ENCODE data around the gene CTNNBL1.
"Not testable (repeated sequence)": the region's sequence is repeated elsewhere in the genome, so short reads cannot be mapped to it uniquely, and the experiment has no call there.

The CTNNBL1 gene

GRCh38 chr20:37679751-37680150 lies 14.1 kb upstream of the CTNNBL1 start:
- DNase-seq, result not testable (repeated sequence)

GRCh38 chr20:37680420-37680819 lies 13.4 kb upstream of the CTNNBL1 start:
- no peak for DNase-seq

GRCh38 chr20:37681384-37682112 lies 12.3 kb upstream of the CTNNBL1 start:
- DNase-seq, result no peak

DNA sequence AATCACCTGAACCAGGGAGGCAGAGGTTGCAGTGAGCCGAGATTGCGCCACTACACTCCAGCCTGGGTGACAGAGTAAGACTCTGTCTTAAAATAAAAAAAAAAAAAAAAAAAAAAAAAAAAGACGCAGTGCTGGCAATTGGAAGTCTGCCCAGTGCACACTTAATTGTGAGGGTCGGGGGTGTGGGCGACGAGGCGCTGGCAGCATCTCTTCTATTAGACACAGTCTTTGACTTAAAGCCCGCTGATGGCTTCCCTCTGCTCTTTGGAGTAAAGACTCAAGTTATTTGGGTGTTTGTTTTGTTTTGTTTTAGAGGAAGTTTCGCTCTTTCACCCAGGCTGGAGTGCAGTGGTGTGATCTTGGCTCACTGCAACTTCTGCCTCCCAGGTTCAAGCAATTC lies 10.7 kb upstream of the CTNNBL1 start:
- not testable (repeated sequence) for DNase-seq

DNA sequence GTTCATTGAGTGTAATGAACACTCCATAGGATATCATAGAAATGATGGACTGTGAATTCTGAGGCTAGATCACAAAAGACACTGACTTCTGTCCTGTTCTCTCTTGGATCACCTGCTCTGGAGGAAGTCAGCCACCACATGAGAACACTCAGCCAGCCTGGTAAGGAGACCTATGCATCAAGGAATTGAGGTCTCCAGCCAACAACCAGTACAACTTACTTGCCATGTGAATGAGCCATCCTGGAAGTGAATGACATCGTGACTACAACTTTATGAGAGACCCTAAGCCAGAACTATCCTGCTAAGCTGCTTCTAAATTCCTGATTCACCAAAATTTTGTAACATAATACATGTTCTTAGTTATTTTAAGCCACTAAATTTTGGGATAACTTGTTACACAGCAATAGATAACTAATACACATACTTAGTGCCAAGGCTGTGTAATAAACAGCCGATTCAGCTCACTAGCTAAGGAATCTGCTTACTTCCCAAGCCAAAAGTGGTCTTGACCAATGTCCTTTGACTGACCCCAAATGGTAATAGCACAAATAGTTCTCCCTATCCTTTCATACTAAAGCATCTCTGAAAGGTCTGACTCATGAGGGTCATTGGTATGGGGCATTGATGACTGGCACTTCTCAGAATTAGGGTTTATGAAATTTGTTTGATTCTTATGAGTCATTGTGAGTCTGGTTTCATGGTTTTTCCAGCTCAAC lies 6.9 kb upstream of the CTNNBL1 start:
- no peak for DNase-seq

DNA sequence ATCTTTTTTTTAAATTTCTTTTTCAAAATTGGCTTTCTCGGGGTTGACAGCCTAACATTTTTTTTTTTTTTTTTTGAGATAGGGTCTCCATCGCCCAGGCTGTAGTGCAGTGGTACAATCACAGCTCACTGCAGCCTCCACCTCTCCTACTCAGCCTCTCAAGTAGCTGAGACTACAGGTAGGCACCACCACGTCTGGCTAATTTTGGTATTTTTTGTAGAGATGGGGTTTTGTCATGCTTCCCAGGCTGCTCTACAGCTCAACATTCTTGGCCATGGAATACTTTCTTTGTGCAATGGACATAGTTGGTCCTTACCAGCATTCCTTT lies 6.4 kb upstream of the CTNNBL1 start:
- DNase-seq, result no peak

DNA sequence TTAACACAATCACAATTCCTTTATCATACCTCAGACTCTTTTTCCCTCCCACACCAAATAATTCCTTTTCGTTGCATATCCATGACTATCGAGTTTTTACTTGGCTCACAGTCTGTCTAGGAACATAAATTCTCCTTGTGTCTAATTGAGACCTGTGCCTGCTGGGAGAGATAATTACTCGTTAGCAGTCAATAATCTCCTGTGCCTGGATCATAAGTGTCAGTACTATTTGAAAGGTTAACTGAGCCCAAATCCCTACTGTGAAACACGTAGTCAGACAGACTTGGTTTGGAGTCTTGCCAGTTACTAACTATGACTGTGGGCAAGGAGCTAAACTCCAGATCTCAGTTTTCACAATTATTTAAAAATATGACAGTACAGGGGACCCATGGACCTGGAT lies 5.7 kb upstream of the CTNNBL1 start:
- DNase-seq, result no peak

DNA sequence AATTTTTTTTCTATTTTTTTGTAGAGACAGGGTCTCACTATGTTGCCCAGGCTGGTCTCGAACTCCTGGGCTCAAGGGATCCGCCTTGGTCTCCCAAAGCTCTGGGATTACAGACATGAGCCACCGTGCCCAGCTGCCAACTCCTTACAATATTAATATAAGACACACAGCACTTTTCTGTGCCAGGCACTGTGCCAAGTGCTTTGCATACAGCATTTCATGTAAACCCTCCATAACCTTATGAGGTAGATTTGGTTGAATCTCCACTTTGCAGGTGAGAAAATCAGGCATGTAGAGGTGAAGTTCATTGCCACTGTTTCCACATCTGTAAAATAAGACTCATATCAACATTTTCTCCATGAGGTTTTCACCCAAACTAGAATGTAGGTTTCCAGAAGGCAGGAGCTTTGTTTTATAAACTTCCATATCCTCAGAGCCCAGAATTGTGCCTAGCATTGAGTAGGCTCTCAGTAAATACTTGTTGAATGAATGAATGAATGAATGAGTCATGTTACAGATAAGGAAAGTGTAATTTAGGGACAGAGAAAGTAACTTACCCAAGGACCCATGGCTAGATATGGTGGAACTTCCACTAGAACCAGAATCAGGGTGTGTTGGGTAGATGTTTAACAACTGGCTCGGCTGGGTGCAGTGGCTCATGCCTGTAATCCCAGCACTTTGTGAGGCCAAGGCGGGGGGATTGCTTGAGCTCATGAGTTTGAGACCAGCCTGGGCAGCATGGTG lies 3.0 kb upstream of the CTNNBL1 start:
- DNase-seq, result no peak

- DNase-seq, result no peak
These were observed 1.2 kb upstream of the CTNNBL1 start for GRCh38 chr20:37692459-37693166.

- no peak for DNase-seq
These were observed 592 bp upstream of the CTNNBL1 start for GRCh38 chr20:37693242-37693634.

DNA sequence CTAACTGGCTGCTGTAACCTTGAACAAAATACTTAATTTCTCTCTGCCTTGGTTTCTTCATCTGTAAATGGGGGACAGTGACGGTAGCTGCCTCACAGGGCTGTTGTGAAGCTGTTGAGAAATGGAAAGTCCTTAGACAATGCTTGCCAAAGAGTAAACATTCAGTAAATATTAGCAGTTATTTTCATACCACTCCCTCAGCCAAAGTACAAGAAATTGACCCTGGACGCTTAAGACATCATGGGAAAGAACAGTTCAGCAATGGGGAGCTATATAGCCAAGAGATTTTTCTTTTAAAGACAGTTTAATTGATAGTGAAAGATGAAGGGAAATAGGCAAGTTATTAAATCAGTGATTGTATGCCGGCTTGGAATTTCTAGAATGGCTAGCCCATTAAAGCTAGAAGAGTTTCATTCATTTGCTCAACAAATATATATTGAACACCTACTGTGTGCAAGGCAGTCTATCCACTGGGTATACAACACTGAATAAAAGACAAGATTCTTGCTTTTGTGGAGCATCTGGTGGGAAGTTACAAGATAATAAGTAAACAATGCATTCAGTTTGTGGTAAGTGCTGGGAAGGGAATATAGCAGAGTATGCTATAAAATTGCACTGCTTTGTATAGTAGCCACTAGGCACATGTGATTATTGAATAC lies 2.0 kb downstream of the CTNNBL1 start:
- DNase-seq, result no peak

GRCh38 chr20:37697314-37697713 lies 3.5 kb downstream of the CTNNBL1 start:
- DNase-seq, result no peak

DNA sequence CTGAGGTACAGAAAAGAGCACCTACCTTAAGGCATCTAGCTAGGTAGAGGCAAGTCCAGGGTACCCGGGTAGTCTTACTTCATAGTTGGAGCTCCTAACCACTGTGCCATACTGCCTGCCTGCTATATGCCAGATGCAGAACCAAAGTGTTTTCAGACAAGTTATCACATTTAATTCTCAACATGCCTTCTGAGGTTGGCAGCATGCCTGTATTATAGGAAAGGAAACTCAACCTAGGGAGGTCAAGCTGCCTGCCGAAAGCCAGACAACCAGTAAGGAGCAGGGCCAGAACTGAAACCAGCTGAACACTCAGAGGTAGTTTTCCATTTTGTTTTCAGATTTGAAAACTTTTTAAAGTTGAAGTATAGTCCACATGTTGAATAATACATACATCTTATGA lies 5.4 kb downstream of the CTNNBL1 start:
- DNase-seq, result no peak

DNA sequence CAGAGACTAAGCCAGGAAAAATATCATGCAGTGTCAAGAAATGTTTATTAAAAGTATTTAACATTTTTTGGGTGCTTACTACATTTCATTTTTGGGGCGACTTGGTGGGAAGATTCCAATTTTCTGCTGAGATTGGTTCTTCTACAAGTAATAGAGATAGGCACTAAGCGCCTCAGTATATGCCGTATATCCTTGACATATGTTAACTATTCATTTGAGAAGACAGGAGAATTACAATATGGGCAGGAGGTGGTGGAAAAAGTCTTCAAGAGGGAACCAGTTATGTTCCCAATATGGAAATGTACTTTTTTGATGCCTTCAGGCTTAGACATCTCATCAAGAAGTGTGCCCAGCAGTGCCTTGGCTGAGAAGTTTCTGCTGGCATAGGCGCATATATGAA lies 6.5 kb downstream of the CTNNBL1 start:
- DNase-seq, result no peak

- DNase-seq, result not testable (repeated sequence)
These were observed 7.8 kb downstream of the CTNNBL1 start for GRCh38 chr20:37701676-37702075.

- no peak for DNase-seq
These were observed 8.7 kb downstream of the CTNNBL1 start for GRCh38 chr20:37702403-37703034.

DNA sequence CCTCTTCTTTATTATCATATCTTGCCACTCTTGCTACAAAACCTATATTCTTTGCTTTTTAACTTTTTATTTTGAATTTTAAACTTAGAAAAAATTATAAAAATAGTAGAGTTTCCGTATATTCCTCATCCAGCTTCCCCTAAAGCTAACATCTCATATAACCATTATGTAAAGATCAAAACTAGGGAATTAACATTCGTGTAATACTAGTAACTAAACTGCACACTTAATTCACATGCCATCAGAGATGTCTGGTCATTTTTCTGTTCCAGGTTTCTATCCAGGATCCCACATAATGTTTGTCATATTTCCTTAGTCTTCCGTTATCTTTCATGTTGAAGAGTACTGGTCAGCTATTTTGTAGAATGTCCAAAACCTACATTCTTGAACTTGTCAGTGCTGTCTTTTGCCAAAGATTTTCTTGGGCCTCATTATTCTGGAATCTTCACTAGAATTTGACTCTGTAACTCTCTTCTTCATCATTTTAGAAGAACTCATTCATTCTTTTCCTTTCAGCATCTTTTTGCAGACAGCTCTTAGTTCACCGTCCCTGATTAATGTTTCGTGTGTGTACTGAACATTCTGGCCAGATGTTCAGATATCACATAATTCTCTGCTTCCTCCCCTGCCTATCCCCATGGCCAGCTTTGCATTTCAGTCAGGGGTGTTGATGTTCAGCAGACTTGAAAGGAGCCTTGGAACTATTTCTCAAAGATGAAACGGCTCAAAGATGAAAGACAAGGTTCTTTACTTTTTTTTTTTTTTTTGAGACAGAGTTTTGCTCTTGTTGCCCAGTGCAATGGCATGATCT lies 9.4 kb downstream of the CTNNBL1 start:
- DNase-seq, result no peak

DNA sequence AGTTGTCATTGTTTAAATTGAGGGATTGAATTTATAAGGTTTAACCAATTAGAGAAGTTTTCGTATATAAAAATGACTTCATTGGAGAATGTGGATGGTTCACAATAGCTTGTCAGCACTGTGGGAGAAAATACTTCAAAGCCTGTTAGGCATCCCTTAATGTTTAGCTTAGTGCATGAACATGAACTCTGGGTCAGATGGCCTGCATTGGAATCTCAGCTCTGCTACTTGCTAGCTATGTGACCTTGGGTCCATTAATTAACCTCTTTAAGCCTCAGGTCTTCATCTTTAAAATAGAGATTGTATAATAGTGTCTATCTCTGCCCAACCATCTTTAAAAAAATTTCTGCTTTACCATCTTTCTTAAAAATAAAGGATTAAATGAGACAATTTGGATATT lies 11.1 kb downstream of the CTNNBL1 start:
- DNase-seq, result no peak

GRCh38 chr20:37706298-37706697 lies 12.5 kb downstream of the CTNNBL1 start:
- no peak for DNase-seq

- no peak for DNase-seq
These were observed 17.2 kb downstream of the CTNNBL1 start for GRCh38 chr20:37711001-37711400.

Data from stimulated activated CD4-positive, alpha-beta T cell treated with anti-CD3 and anti-CD28 coated beads, Interleukin-12 subunit alpha, Interleukin-12 subunit beta, amount 100 ng/mL, for 4 hours (primary cell).